Tibial nerve (tissue), 4 donors: ENCODE data around the gene KIF1A.

Experiments used
- CTCF ChIP-seq, 5 experiments: fragments of 200-600 bp in 3 of 5; fragments of 450-650 bp in 2 of 5; sonication (generic) in 3 of 5; IDR thresholded peaks; one replicate each; pipeline ENCODE4 v1.5.1; 2016 to 2019; ENCODE audit warnings: antibody characterized with exemption in 5 of 5, mild to moderate bottlenecking in 3 of 5, moderate library complexity in 2 of 5
- EP300 ChIP-seq, 2 donors: sonication (generic); formaldehyde crosslinking; IDR thresholded peaks; one replicate each; pipeline ENCODE4 v1.6.1; 2017; ENCODE audit warnings: antibody characterized with exemption in 2 of 2, mild to moderate bottlenecking in 1 of 2
- POLR2A ChIP-seq, 2 donors: fragments of 450-650 bp; IDR thresholded peaks; one replicate each; pipeline ENCODE4 v1.6.1; 2017; ENCODE audit warnings: antibody characterized with exemption in 2 of 2, mild to moderate bottlenecking in 2 of 2, moderate library complexity in 2 of 2

- TF ChIP-seq CTCF (IDR thresholded peaks at IDR 0.05) = no peak
- no peak for TF ChIP-seq POLR2A (IDR thresholded peaks at IDR 0.05)
- TF ChIP-seq EP300 (IDR thresholded peaks at IDR 0.05) = no peak
Measured at GRCh38 chr2:240781471-240782220, 38.4 kb downstream of the KIF1A start.
